Thyroid gland (tissue), 4 donors: ENCODE data around the gene RP2.

Experiments used
- CTCF ChIP-seq, 6 experiments: fragments of 200-600 bp in 3 of 6; fragments of 450-650 bp in 3 of 6; sonication (generic) in 3 of 6; IDR thresholded peaks; one replicate each; pipeline ENCODE4 v1.5.1; 2016 to 2019; ENCODE audit warnings: antibody characterized with exemption in 6 of 6, mild to moderate bottlenecking in 2 of 6, inconsistent platforms in 1 of 6, moderate library complexity in 1 of 6
- POLR2A ChIP-seq, 2 donors: fragments of 450-650 bp; IDR thresholded peaks; one replicate each; pipeline ENCODE4 v1.6.1; 2017; ENCODE audit warnings: antibody characterized with exemption in 2 of 2, mild to moderate bottlenecking in 2 of 2, moderate library complexity in 1 of 2

GRCh38 chrX:46838974-46839480, 2.2 kb downstream of the RP2 start:
- TF ChIP-seq CTCF (IDR thresholded peaks at IDR 0.05) (no peak), POLR2A (IDR thresholded peaks at IDR 0.05) (no peak)
